MM.1S (cell line): ENCODE data around the gene SAMD14.

ENCODE experiments used
- EZH2 ChIP-seq: fragments of 300-600 bp; sonication (generic); optimal IDR thresholded peaks from 2 replicates; pipeline ENCODE3; 2017; ENCODE audit warnings: low read depth, mild to moderate bottlenecking, antibody characterized with exemption, low read length, mixed read lengths
- EZH2phosphoT487 ChIP-seq: fragments of 300-600 bp; sonication (generic); IDR thresholded peaks from 2 replicates; pipeline ENCODE4 v1.6.1; 2018; ENCODE audit warnings: antibody characterized with exemption, low read length
- TF ChIP-seq, protein P1 (sequence below): fragments of 300-600 bp; sonication (generic); IDR thresholded peaks from 2 replicates; pipeline ENCODE4 v1.5.1; 2016; ENCODE audit warnings: antibody characterized with exemption, low read length, mixed read lengths

DNA sequence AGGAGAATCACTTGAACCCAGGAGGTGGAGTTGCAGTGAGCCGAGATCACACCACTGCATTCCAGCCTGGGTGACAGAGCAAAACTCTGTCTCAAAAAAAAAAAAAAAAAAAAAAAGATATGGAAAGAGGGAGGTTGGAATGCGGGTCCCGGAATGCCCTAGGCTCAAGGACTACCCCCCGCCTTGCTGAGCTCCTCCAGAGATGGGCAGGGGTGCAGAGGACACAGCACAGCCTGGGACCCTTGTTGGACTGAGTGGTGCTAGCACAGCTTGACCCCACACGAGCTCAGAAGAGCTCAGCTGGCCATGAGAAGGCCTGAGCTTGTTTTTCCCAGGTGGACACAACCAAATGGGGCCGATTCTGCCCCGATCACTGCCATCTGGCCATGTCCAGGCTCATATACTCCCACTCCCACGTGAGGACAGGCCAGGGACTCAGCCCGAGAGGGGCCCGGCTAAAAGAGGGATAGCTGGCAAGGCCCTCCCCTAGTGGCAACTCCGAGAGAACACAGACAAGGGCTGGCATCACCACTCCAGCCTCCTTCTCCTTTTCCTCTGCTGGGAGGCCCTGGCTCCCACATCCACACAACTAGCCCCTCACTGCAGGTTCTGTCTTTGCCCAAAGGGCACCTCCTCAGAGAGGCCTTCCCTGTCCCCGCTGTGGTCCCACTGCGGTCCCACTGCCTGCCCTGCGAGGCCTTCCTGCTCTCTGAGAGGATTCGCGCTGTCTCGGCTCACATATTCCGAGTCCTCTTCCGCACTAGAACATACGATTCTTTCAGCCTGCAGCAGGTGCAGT, 46.8 kb upstream of the SAMD14 start:
- TF ChIP-seq, protein P1, sequence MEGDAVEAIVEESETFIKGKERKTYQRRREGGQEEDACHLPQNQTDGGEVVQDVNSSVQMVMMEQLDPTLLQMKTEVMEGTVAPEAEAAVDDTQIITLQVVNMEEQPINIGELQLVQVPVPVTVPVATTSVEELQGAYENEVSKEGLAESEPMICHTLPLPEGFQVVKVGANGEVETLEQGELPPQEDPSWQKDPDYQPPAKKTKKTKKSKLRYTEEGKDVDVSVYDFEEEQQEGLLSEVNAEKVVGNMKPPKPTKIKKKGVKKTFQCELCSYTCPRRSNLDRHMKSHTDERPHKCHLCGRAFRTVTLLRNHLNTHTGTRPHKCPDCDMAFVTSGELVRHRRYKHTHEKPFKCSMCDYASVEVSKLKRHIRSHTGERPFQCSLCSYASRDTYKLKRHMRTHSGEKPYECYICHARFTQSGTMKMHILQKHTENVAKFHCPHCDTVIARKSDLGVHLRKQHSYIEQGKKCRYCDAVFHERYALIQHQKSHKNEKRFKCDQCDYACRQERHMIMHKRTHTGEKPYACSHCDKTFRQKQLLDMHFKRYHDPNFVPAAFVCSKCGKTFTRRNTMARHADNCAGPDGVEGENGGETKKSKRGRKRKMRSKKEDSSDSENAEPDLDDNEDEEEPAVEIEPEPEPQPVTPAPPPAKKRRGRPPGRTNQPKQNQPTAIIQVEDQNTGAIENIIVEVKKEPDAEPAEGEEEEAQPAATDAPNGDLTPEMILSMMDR: no peak
- TF ChIP-seq EZH2 (no peak), EZH2phosphoT487 (no peak)
